ENCODE results near the gene TPSD1.

DNA sequence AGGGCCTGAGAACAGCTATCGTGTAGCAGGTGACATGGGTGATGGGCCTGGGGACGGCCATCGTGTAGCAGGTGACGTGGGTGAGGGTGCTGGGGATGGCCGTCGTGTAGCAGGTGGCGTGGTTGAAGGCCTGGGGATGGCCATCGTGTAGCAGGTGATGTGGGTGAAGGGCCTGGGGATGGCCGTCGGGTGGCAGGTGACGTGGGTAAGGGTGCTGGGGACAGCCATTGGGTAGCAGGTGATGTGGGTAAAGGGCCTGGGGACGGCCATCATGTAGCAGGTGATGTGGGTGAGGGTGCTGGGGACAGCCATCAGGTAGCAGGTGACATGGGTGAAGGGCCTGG, 15.5 kb downstream of the TPSD1 start:
- TF ChIP-seq, protein P1, sequence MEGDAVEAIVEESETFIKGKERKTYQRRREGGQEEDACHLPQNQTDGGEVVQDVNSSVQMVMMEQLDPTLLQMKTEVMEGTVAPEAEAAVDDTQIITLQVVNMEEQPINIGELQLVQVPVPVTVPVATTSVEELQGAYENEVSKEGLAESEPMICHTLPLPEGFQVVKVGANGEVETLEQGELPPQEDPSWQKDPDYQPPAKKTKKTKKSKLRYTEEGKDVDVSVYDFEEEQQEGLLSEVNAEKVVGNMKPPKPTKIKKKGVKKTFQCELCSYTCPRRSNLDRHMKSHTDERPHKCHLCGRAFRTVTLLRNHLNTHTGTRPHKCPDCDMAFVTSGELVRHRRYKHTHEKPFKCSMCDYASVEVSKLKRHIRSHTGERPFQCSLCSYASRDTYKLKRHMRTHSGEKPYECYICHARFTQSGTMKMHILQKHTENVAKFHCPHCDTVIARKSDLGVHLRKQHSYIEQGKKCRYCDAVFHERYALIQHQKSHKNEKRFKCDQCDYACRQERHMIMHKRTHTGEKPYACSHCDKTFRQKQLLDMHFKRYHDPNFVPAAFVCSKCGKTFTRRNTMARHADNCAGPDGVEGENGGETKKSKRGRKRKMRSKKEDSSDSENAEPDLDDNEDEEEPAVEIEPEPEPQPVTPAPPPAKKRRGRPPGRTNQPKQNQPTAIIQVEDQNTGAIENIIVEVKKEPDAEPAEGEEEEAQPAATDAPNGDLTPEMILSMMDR (IDR thresholded peaks at IDR 0.05; ENCODE audit: borderline replicate concordance, extremely low read depth, low read length, poor library complexity, severe bottlenecking): no peak
- TF ChIP-seq EZH2 (IDR thresholded peaks at IDR 0.05; ENCODE audit: borderline replicate concordance, low read depth, low read length, severe bottlenecking): no peak
